HCEC 1CT (cell line): ENCODE measurements around the gene CUTC.
A peak's percentile ranks its signal among the peaks of the same experiment; 100 is the strongest.
"Not testable (repeated sequence)": the region's sequence is repeated elsewhere in the genome, so short reads cannot be mapped to it uniquely, and the experiment has no call there.

ENCODE experiments used
- DNase-seq: peaks from one replicate; pipeline ENCODE4 v3.0.0-alpha.2; 2017

CUTC gene

GRCh38 chr10:99743841-99744240, 11.8 kb downstream of the CUTC start:
- DNase-seq = no peak

GRCh38 chr10:99746166-99746565, 14.1 kb downstream of the CUTC start:
- DNase-seq = not testable (repeated sequence)

GRCh38 chr10:99748823-99749451, 16.9 kb downstream of the CUTC start:
- no peak for DNase-seq

- no peak for DNase-seq
Measured at GRCh38 chr10:99750641-99751040, 18.6 kb downstream of the CUTC start.

- peak; percentile 75 for DNase-seq
Measured at GRCh38 chr10:99754670-99755069, 22.6 kb downstream of the CUTC start.

GRCh38 chr10:99756159-99756558, 24.1 kb downstream of the CUTC start:
- no peak for DNase-seq

- DNase-seq = peak; percentile 77
Measured at GRCh38 chr10:99758211-99758891, 26.3 kb downstream of the CUTC start.

GRCh38 chr10:99760321-99760720, 28.3 kb downstream of the CUTC start:
- DNase-seq = no peak

GRCh38 chr10:99761365-99761764, 29.3 kb downstream of the CUTC start:
- no peak for DNase-seq

- DNase-seq = no peak
Measured at GRCh38 chr10:99765672-99766301, 33.8 kb downstream of the CUTC start.

- no peak for DNase-seq
Measured at GRCh38 chr10:99766302-99766681, 34.3 kb downstream of the CUTC start.

- no peak for DNase-seq
Measured at GRCh38 chr10:99767901-99768300, 35.9 kb downstream of the CUTC start.

GRCh38 chr10:99768556-99768955, 36.5 kb downstream of the CUTC start:
- peak; percentile 29 for DNase-seq

GRCh38 chr10:99769706-99770105, 37.7 kb downstream of the CUTC start:
- DNase-seq = no peak

- DNase-seq = no peak
Measured at GRCh38 chr10:99770408-99771045, 38.5 kb downstream of the CUTC start.

GRCh38 chr10:99775850-99776249, 43.8 kb downstream of the CUTC start:
- peak; percentile 92 for DNase-seq

- DNase-seq = peak; percentile 38
Measured at GRCh38 chr10:99777918-99778714, 46.1 kb downstream of the CUTC start.

GRCh38 chr10:99779335-99779734, 47.3 kb downstream of the CUTC start:
- peak; percentile 73 for DNase-seq

- DNase-seq = no peak
Measured at GRCh38 chr10:99781734-99782429, 49.8 kb downstream of the CUTC start.

GRCh38 chr10:99782447-99783286, 50.6 kb downstream of the CUTC start, which contains the start of gene ABCC2:
Gene ABCC2, plus strand, starts transcription at chr10:99782640. Its CDS starts 205 bp downstream, at chr10:99782845.
- DNase-seq = no peak
